HL-60 (cell line): Measurements from ENCODE around the gene CHCHD1.

ENCODE experiments used
- CTCF ChIP-seq: IDR thresholded peaks from one replicate; pipeline ENCODE4 v1.5.1; 2011; ENCODE audit warnings: low read length, control low read depth, inconsistent platforms; ENCODE audit not compliant: insufficient read depth
- POLR2AphosphoS5 ChIP-seq: IDR thresholded peaks from 2 replicates; pipeline ENCODE4 v1.6.1; 2012; ENCODE audit warnings: low read depth

GRCh38 chr10:73799899-73800559 is 18.2 kb downstream of the CHCHD1 start:
- no peak; the same call in 1 of the 2 replicates for TF ChIP-seq POLR2AphosphoS5
- no peak for TF ChIP-seq CTCF
